Transverse colon (tissue), 4 donors: ENCODE data around the gene SURF6. TPM values are rescaled to one million over a fixed set of nuclear protein-coding genes. Genes with fewer than 3 reads are reported as not detected.
A peak's percentile ranks its signal among the peaks of the same experiment; 100 is the strongest.

Source experiments
- DNase-seq: peaks from one replicate; pipeline ENCODE4 v3.0.0-alpha.2; 2019
- H3K27ac ChIP-seq, 4 donors: fragments of 200-600 bp; sonication (generic); 2 replicates each; pipeline ENCODE4 v1.5.1; 2016 to 2018; ENCODE audit warnings: inconsistent platforms in 4 of 4
- H3K27me3 ChIP-seq: fragments of 200-600 bp; sonication (generic); 2 replicates; pipeline ENCODE4 v1.5.1; 2017; ENCODE audit warnings: inconsistent platforms
- H3K36me3 ChIP-seq, 4 donors: fragments of 200-600 bp; sonication (generic); 2 replicates each; pipeline ENCODE4 v1.5.1; 2017 to 2019; ENCODE audit warnings: inconsistent platforms in 4 of 4
- H3K4me1 ChIP-seq, 4 donors: fragments of 200-600 bp; sonication (generic); 2 replicates each; pipeline ENCODE4 v1.5.1; 2017 to 2020; ENCODE audit warnings: inconsistent platforms in 4 of 4
- H3K4me3 ChIP-seq, 4 donors: fragments of 200-600 bp; sonication (generic); 1 replicate in 1 of 4; 2 replicates in 3 of 4; pipeline versions ENCODE4 v1.5.1 to v1.6.1; 2017 to 2019; ENCODE audit warnings: inconsistent platforms in 4 of 4
- H3K9me3 ChIP-seq, 2 donors: fragments of 200-600 bp; sonication (generic); 2 replicates each; pipeline ENCODE4 v1.5.1; 2017 to 2019; ENCODE audit warnings: inconsistent platforms in 2 of 2
- CTCF ChIP-seq, 5 experiments: fragments of 200-600 bp in 3 of 5; fragments of 450-650 bp in 2 of 5; sonication (generic) in 3 of 5; IDR thresholded peaks; 1 replicate in 2 of 5; 2 replicates in 3 of 5; pipeline ENCODE4 v1.5.1; 2016 to 2017; ENCODE audit warnings: antibody characterized with exemption in 5 of 5, inconsistent platforms in 3 of 5, mild to moderate bottlenecking in 2 of 5, moderate library complexity in 1 of 5
- EP300 ChIP-seq: sonication (generic); formaldehyde crosslinking; IDR thresholded peaks from one replicate; pipeline ENCODE4 v1.6.1; 2017; ENCODE audit warnings: antibody characterized with exemption, low read depth
- POLR2A ChIP-seq: fragments of 450-650 bp; IDR thresholded peaks from one replicate; pipeline ENCODE4 v1.6.1; 2016; ENCODE audit warnings: antibody characterized with exemption, mild to moderate bottlenecking, moderate library complexity
- POLR2AphosphoS5 ChIP-seq, 3 donors: sonication (generic); formaldehyde crosslinking; IDR thresholded peaks; one replicate each; pipeline ENCODE4 v1.6.1; 2016; ENCODE audit warnings: antibody characterized with exemption in 3 of 3
- WGBS, 2 donors: methylation state at CpG; one replicate each; pipeline ENCODE4 v1.1.5; 2018; ENCODE audit warnings: low coverage in 1 of 2; 5-methylcytosine and 5-hydroxymethylcytosine counted together
- in situ Hi-C, 4 donors: fragments of 200-750 bp; cut with MboI; loops; one replicate each; pipeline versions ENCODE4 v1.15.0 to v1.15.1; 2017; ENCODE audit warnings: low sequenced_read_pairs in 3 of 4, low pct_ligation_motif_present in 1 of 4, low pct_unique_long_range_greater_than_20kb in 1 of 4
- intact Hi-C: fragments of 100-400 bp; cut with DNase I; formaldehyde crosslinking; loops from one replicate; pipeline ENCODE4 v1.15.1; 2023; ENCODE audit warnings: low total_unique reads
- total RNA-seq, 4 donors: library from RNA; depleted of rRNA; stranded (reverse); fragments of >200 nt; gene quantifications; one replicate each; pipeline ENCODE4 v1.1.0, GENCODE V29; 2016

The SURF6 gene
- total RNA-seq, 4 donors from 2014 or later: 18.1 to 61.3 (median 22.5) TPM

- H3K27me3 ChIP-seq: no peaks in the 10 kb centered on the region
- peak overlapping the region; percentile 66 to 100 (median 92) for H3K4me3 ChIP-seq
- WGBS, 2 donors: 13 to 24% methylated on average over 6 to 12 of the region's 12 CpGs
- in situ Hi-C loops (no loop called here), intact Hi-C loops (no loop called here)
- H3K9me3 ChIP-seq: no peaks in the 10 kb centered on the region
- H3K4me1 ChIP-seq: peaks cover 25 to 58% (median 49%) of the 10 kb centered on the region in 4 donors
- H3K27ac ChIP-seq: peak overlapping the region; percentile 97 to 100 (median 98)
- DNase-seq: no peak
- no peaks in the 10 kb centered on the region for H3K36me3 ChIP-seq
- TF ChIP-seq POLR2A (no peak), POLR2AphosphoS5 (IDR thresholded peaks at IDR 0.05) (no peak), EP300 (no peak), CTCF (IDR thresholded peaks at IDR 0.05) (no peak)
These were observed 38.7 kb upstream of the SURF6 start for GRCh38 chr9:133374612-133375115.

- Histone ChIP-seq H3K27ac (peak overlapping the region; percentile 14 to 69 (median 24)), H3K9me3 (no peaks in the 10 kb centered on the region), H3K4me1 (peaks cover 41 to 83% (median 72%) of the 10 kb centered on the region in 4 donors), H3K27me3 (no peaks in the 10 kb centered on the region), H3K4me3 (no peak overlapping the region), H3K36me3 (no peaks in the 10 kb centered on the region)
- TF ChIP-seq CTCF (IDR thresholded peaks at IDR 0.05) (no peak), POLR2A (no peak), POLR2AphosphoS5 (IDR thresholded peaks at IDR 0.05) (no peak), EP300 (no peak)
- no peak for DNase-seq
- in situ Hi-C loops: no loop called here
- WGBS, 2 donors: 59% methylated on average over 7 of the region's 7 CpGs; no CpG with 5 or more reads in 1 of the 2 donors
- intact Hi-C loops: no loop called here
These were observed 36.2 kb upstream of the SURF6 start for GRCh38 chr9:133372144-133372543.

DNA sequence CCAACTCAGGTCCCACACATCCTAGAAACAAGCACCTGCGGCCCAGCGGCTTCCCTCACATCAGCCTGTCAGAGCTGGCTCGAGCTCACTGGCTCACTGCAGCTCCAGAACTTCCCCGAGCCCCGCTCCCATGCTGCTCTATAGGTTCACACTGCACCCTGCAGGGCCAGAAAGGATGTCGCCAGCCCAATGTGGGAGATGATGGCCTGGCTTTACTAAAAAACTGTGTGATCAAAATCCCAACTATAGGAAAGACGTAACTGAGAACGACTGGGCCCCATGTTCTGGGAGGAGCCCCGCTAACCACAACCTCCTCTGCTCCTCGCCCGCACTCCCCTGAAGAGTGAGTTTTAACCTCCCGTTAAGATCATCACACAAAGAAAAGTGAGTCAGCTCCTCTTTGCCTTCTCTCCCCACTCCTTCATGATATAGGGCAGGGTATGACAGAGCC, 35.3 kb upstream of the SURF6 start:
- H3K36me3 ChIP-seq: peaks cover 0 to 8% (median 3%) of the 10 kb centered on the region in 4 donors
- H3K4me1 ChIP-seq: peaks cover 37 to 78% (median 68%) of the 10 kb centered on the region in 4 donors
- intact Hi-C loops: no loop called here
- no peak overlapping the region for H3K4me3 ChIP-seq
- no peak for TF ChIP-seq POLR2AphosphoS5 (IDR thresholded peaks at IDR 0.05)
- TF ChIP-seq CTCF (IDR thresholded peaks at IDR 0.05): no peak
- TF ChIP-seq POLR2A: no peak
- no peak for TF ChIP-seq EP300
- DNase-seq: no peak
- WGBS, 2 donors: 67% methylated on average over 12 of the region's 12 CpGs; no CpG with 5 or more reads in 1 of the 2 donors
- peak overlapping the region; percentile 14 to 69 (median 24) for H3K27ac ChIP-seq
- in situ Hi-C loops: no loop called here
- no peaks in the 10 kb centered on the region for H3K27me3 ChIP-seq
- H3K9me3 ChIP-seq: no peaks in the 10 kb centered on the region

GRCh38 chr9:133370685-133371084, 34.7 kb upstream of the SURF6 start:
- in situ Hi-C loops (no loop called here), intact Hi-C loops (no loop called here)
- WGBS, 2 donors: 71% methylated on average over 9 of the region's 9 CpGs; no CpG with 5 or more reads in 1 of the 2 donors
- Histone ChIP-seq H3K36me3 (peaks cover 0 to 14% (median 6%) of the 10 kb centered on the region in 4 donors), H3K4me3 (no peak overlapping the region), H3K27ac (peak overlapping the region in 3 of 4 donors; percentile 19 to 69 (median 28)), H3K4me1 (peaks cover 37 to 78% (median 68%) of the 10 kb centered on the region in 4 donors), H3K27me3 (no peaks in the 10 kb centered on the region), H3K9me3 (no peaks in the 10 kb centered on the region)
- DNase-seq: no peak
- no peak for TF ChIP-seq EP300
- TF ChIP-seq POLR2AphosphoS5 (IDR thresholded peaks at IDR 0.05): no peak
- TF ChIP-seq CTCF (IDR thresholded peaks at IDR 0.05): no peak
- TF ChIP-seq POLR2A: no peak
